ENCODE results near the gene ZNF830.
A peak's percentile ranks its signal among the peaks of the same experiment; 100 is the strongest.
"Not testable (repeated sequence)": the region's sequence is repeated elsewhere in the genome, so short reads cannot be mapped to it uniquely, and the experiment has no call there.

Gene ZNF830

GRCh38 chr17:34961093-34961911 is at the start of gene ZNF830, which contains the start of gene CCT6B:
Gene ZNF830 (plus strand): TSS chr17:34961540. CDS start chr17:34961567, 27 bp downstream.
Gene CCT6B (minus strand): TSS chr17:34961460. CDS start chr17:34961393, 67 bp downstream.
- DNase-seq = peak; percentile 91

DNA sequence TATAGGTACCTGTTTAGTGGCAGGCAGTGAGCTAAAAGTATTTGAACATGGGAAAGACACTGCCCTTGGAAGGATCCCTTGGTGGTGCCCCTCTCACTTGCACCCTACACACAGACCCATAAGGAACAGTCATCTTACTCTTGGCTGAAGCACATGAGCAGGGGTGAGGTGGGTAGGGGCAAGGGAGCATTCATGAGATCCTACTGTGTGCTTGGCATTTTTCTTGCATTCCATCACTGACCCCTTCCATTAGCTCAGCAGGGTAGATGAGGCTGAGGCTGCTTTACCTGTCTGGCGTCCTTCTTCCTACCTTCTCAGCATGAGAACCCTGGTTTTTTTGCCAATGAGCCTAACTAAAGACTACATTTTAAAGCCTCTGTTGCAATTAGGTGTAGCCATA is 48.3 kb upstream of the ZNF830 start:
- DNase-seq = no peak

GRCh38 chr17:34916120-34916519 is 45.2 kb upstream of the ZNF830 start:
- DNase-seq = no peak

DNA sequence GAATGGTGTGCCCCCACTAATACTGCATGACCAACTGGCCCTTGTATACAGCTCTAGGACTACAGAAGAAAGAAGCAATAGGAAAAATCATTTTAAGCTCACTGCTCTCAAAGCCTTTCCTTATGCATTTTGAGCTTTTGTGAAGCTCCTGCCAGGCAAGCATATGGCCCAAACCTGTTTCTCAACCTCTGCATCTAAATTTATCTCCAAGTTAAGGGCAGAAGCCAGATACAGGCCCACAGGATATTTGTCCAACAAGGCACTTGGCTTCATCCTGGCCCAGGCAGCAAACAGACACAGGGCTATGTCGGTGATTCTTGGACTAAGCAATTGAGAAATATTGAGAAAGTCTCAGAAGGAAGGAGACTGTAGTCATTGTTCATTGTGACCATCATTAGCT is 44.0 kb upstream of the ZNF830 start:
- DNase-seq = no peak

- no peak for DNase-seq
These were observed 40.7 kb upstream of the ZNF830 start for GRCh38 chr17:34920676-34921075.

GRCh38 chr17:34926661-34927060 is 34.7 kb upstream of the ZNF830 start:
- DNase-seq = no peak

DNA sequence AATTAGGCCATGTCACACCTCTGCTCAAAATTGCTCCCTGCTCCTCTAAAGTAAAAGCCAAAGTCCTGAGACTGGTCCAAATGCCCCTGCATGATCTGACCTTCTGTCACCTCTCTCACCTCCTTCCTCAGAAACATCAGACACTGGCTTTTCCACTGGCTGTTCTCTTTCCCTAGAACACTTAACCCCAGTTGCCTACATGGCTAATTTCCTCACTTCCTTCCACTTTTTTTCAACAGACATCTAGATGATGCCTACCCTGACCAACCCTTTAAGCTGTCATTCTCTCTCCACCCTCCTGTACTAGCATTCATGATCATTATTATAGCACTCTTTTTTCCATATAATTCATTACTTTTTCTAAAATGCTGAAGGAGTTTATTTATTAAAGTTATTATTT is 31.1 kb upstream of the ZNF830 start:
- DNase-seq = no peak

- not testable (repeated sequence) for DNase-seq
These were observed 10.6 kb upstream of the ZNF830 start for GRCh38 chr17:34950780-34951179.

GRCh38 chr17:34958438-34958837 is 2.9 kb upstream of the ZNF830 start:
- no peak for DNase-seq

- DNase-seq = no peak
These were observed 12.8 kb downstream of the ZNF830 start for GRCh38 chr17:34974179-34974578.

GRCh38 chr17:34974794-34975785 is 13.8 kb downstream of the ZNF830 start:
- no peak for DNase-seq

DNA sequence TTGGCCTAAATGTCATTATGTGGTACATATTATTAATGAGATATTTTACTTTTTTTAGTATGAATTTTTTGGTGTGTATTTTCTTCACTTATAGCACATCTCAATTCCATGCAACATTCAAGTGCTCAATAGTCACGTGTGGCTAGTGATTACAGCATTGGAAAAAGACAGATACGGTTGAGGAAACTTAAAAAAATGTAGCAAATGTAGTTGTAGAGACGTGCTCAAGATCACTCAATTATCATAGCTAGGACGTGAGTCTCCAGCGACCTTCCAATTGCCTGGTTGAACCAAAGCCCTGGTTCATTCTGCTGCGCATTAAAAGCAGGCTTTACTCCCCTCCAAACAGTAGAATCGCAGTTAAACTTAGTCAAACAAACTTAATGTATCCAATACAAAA is 17.8 kb downstream of the ZNF830 start:
- no peak for DNase-seq

DNA sequence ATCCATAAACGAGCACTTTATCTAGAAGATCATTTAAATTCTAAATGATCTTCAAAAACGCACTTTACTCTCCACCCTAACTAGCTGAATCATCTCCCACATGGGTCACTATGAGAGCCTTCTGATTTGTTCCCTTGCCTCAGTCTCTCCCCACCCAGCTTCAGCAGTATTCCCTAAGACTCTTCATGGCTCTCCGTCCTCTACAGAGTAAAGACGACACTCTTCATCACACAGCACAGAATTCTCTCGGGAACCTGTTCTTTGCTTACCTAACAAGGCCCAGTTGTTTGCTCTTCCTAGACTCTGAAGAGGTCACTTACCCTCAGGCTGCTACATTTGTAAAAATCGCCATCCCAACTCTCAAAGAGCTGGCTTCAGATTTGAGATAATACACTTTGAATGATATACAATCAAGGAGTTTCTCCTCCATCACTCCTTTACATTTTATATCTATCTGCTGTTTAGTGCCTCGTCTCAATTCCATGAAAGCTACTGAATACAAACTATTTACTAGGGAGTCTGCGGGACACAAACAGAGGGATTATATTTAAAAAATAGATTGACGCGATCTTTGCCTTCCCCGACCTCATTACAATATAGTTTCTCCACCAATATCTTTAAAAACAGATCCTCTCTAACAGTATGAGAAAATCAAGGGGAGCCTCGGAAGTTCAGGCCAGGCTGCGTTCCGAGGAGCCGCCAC is 18.5 kb downstream of the ZNF830 start:
- no peak for DNase-seq

DNA sequence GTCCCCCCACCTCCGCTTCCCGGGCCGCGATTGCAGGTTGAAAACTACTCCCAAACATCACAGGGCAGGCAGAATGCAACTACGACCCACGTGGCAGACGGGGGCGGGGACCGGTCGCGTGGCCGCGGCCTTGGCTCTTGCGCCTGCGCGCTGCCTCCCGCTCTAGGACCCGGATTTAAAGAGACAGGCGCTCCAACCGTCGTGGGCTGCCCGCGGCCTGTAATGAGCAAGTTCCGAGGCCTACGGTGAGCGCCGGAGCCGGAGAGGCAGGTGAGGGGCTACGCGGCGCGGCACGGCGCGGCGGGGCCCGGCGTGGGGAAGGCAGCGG is 19.0 kb downstream of the ZNF830 start, which contains the start of gene LIG3:
TSS of gene LIG3 (plus strand) at position 160 of the 328 bp plus-strand sequence. CDS start 2,494 bp downstream, outside the sequence.
- peak; percentile 95 for DNase-seq

- peak; percentile 59 for DNase-seq
These were observed 19.6 kb downstream of the ZNF830 start for GRCh38 chr17:34980681-34981537.

DNA sequence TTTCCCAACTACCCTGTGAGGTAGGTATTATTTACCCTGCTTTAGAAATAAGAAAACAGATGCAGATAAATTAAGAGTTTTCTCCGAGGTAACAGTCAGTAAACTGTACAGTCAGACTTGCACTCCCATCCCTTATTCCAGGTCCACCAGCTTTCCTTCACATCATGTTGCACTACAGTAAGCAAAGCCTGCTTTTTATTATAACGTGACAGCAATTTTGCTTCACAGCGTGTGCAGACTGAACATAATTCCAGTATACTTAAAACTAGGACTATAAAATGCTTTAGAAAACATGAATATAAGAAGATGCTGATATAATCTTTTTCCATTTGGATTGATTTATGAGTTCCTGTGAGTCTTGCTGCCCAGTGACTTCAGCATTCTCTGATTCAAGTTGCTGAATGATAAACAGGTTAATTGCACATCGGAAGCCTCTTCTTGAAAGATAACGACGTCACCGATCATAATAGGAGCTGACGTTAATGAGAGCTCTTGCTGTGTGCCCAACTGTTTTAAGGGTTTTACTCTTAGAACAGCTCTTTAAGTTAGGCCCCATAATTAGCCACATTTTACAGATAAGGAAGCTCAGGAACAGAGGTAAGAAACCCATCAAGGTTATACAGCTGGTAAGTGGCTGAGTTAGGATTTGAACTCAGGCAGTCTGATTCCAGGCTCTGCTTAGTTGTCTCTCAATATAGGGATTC is 20.4 kb downstream of the ZNF830 start:
- DNase-seq = no peak

GRCh38 chr17:34987232-34987631 is 25.9 kb downstream of the ZNF830 start:
- DNase-seq = no peak

- no peak for DNase-seq
These were observed 27.3 kb downstream of the ZNF830 start for GRCh38 chr17:34988644-34989043.

- DNase-seq = no peak
These were observed 28.1 kb downstream of the ZNF830 start for GRCh38 chr17:34989473-34989872.

- DNase-seq = no peak
These were observed 29.6 kb downstream of the ZNF830 start for GRCh38 chr17:34990921-34991365.

GRCh38 chr17:34991606-34992005 is 30.3 kb downstream of the ZNF830 start:
- DNase-seq = no peak
